Measurements from ENCODE around the gene C5orf46. TPM values are rescaled to one million over a fixed set of nuclear protein-coding genes. Genes with fewer than 3 reads are reported as not detected.

Gene C5orf46
- total RNA-seq, 1 experiment from 2014 or later = not detected

DNA sequence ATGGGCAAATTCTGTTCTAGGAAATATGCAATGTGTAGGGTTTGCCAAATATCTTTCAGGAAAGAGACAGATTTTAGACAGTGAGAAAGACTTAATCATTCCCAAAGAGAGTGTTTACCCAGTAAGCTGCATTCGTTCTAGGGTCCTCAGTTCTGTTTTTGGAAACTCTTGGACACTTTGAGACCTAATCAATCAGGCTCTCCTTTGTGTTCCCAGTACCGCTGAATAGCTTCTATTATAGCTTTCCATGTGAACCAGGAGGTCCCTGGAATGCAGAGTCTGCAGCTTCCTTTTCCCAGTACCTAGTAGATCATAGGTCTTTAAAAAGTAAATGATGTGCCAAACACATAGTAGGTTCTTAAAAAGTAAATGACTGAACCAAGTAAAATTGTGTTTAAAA, 63.5 kb downstream of the C5orf46 start:
- Mint-ChIP-seq H3K4me1 (peaks cover 3% of the 10 kb centered on the region; the same call in 1 of the 2 replicates), H3K4me3 (no peak overlapping the region), H3K27ac (no peak overlapping the region), H3K9me3 (no peaks in the 10 kb centered on the region), H3K36me3 (no peaks in the 10 kb centered on the region), H3K27me3 (ENCODE audit: low read depth) (no peaks in the 10 kb centered on the region; the same call in none of the 2 replicates)
- no peak for TF ChIP-seq ETV6 (CRISPR knock-in tag; IDR thresholded peaks at IDR 0.05)
- TF ChIP-seq, protein P1, sequence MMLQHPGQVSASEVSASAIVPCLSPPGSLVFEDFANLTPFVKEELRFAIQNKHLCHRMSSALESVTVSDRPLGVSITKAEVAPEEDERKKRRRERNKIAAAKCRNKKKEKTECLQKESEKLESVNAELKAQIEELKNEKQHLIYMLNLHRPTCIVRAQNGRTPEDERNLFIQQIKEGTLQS (CRISPR knock-in tag; conservative IDR thresholded peaks at IDR 0.05) = no peak
- TF ChIP-seq, protein P2, sequence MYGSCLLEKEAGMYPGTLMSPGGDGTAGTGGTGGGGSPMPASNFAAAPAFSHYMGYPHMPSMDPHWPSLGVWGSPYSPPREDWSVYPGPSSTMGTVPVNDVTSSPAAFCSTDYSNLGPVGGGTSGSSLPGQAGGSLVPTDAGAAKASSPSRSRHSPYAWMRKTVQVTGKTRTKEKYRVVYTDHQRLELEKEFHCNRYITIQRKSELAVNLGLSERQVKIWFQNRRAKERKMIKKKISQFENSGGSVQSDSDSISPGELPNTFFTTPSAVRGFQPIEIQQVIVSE (CRISPR knock-in tag; IDR thresholded peaks at IDR 0.05; ENCODE audit: borderline replicate concordance) = no peak
- no peak for TF ChIP-seq KAT7 (CRISPR knock-in tag; IDR thresholded peaks at IDR 0.05; ENCODE audit: borderline replicate concordance)
- ChIA-PET CTCF (interaction anchor here (1.5 kb wide), 1 partner anchor 20 kb away, joined by 3 read pairs; no protein-coding TSS in a partner anchor), POLR2A (no interaction called here)
- ATAC-seq (no peak), DNase-seq (ENCODE audit: low spot score) (no peak)

Other genes starting within 250 kb of the C5orf46 start
- 10.9 to 11.9 TPM (median 11.8 TPM) in 3 replicates for gene JAKMIP2, start 123.8 kb downstream of the C5orf46 start, total RNA-seq (2021)
- gene SPINK1, start 74.9 kb downstream of the C5orf46 start, total RNA-seq (2021) = 5.4 to 10.6 TPM (median 5.5 TPM) in 3 replicates
- gene SCGB3A2, start 27.8 kb downstream of the C5orf46 start, total RNA-seq (2021) = 57.3 to 79.1 TPM (median 66.0 TPM) in 3 replicates
- gene SPINK5, start 157.4 kb upstream of the C5orf46 start, total RNA-seq (2021) = 5.9 to 10.5 TPM (median 8.4 TPM) in 3 replicates

Data from WTC11 (cell line).